Osteoblast (primary cell): ENCODE measurements around the gene HIVEP2. TPM values are rescaled to one million over a fixed set of nuclear protein-coding genes. Genes with fewer than 3 reads are reported as not detected.

Source experiments
- DNase-seq: peaks from one replicate; pipeline ENCODE4 v3.0.0; 2011; ENCODE audit warnings: low spot score, mixed read lengths; ENCODE audit not compliant: insufficient read length; ENCODE audit errors: missing footprints
- H2AFZ ChIP-seq: 2 replicates; pipeline ENCODE4 v1.6.0; 2011; ENCODE audit warnings: mild to moderate bottlenecking, low read length
- H3K27ac ChIP-seq: 2 replicates; pipeline ENCODE4 v1.5.1; 2011; ENCODE audit warnings: mild to moderate bottlenecking, low read depth, low read length, moderate library complexity
- H3K27me3 ChIP-seq: 2 replicates; pipeline ENCODE4 v1.6.0; 2012; ENCODE audit warnings: mild to moderate bottlenecking, control low read depth, inconsistent platforms, low read length, moderate library complexity; ENCODE audit not compliant: insufficient read depth
- H3K36me3 ChIP-seq: 2 replicates; pipeline ENCODE4 v1.5.1; 2011; ENCODE audit warnings: mild to moderate bottlenecking, low read length, control low read depth, moderate library complexity; ENCODE audit not compliant: insufficient read depth
- H3K4me1 ChIP-seq: 2 replicates; pipeline ENCODE4 v1.5.1; 2011; ENCODE audit warnings: mild to moderate bottlenecking, low read length, control low read depth, moderate library complexity; ENCODE audit not compliant: insufficient read depth
- H3K4me2 ChIP-seq: 2 replicates; pipeline ENCODE4 v1.6.0; 2011; ENCODE audit warnings: mild to moderate bottlenecking, low read length; ENCODE audit not compliant: insufficient read depth
- H3K4me3 ChIP-seq: fragments of 200-600 bp; sonication (generic); 3 replicates; pipeline ENCODE4 v1.5.1; 2012; ENCODE audit warnings: mild to moderate bottlenecking, low read length, inconsistent platforms; ENCODE audit not compliant: insufficient read depth
- H3K79me2 ChIP-seq: 2 replicates; pipeline ENCODE4 v1.6.0; 2012; ENCODE audit warnings: mild to moderate bottlenecking, low read length, control low read depth, inconsistent platforms; ENCODE audit not compliant: insufficient read depth
- H3K9me3 ChIP-seq: 2 replicates; pipeline ENCODE4 v1.5.1; 2011; ENCODE audit warnings: low read depth, low read length, control low read depth
- H4K20me1 ChIP-seq: 2 replicates; pipeline ENCODE4 v1.6.0; 2012; ENCODE audit warnings: mild to moderate bottlenecking, low read length, control low read depth; ENCODE audit not compliant: insufficient read depth
- CTCF ChIP-seq: IDR thresholded peaks from 2 replicates; pipeline ENCODE4 v1.5.1; 2011; ENCODE audit warnings: mild to moderate bottlenecking, low read depth, low read length, moderate library complexity; ENCODE audit errors: extremely low read depth
- total RNA-seq: library from RNA; depleted of rRNA; stranded (reverse); fragments of >200 nt; gene quantifications from 2 replicates; pipeline ENCODE4 v1.2.3, GENCODE V29; 2012

The HIVEP2 gene
- total RNA-seq, 1 donor = 30.4 TPM

DNA sequence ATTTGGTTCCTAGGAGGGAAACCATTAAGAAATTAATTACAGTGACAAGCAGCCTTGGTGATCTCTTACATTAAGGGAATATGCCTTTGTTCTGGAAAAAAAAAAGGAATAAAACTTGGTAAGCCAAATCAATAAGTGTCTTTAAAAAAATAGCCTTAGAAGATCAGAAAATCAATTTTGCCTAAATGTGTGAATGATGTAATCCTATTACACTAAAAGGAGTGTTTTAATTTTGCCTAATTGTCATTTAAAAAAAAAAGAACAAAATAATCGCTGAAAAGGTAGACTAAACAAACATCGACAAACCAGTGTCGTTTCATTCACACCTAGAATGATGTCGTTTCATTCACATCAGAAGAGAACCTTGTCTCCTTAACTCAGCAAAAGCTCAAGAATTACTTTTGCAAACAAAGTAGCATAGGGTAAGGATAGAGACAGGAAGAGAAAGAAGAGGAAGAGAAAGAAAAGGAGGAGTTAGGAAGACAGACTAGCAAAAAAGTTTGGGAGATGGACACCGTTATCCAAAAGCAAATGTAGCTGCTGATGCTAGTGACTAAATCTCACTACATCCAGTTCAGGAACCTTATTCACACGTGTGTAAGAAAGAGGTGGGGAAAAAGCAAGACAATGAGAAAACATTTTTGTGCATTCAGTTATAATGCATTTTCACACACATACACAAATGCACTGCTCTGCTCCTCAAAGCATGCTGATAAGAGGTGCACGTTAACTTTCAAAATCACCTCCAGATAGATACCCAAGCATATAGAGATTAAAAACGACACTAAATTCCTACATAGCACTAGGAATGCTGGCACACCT is 60.6 kb downstream of the HIVEP2 start:
- H3K79me2 ChIP-seq = peaks cover 78% of the 10 kb centered on the region

DNA sequence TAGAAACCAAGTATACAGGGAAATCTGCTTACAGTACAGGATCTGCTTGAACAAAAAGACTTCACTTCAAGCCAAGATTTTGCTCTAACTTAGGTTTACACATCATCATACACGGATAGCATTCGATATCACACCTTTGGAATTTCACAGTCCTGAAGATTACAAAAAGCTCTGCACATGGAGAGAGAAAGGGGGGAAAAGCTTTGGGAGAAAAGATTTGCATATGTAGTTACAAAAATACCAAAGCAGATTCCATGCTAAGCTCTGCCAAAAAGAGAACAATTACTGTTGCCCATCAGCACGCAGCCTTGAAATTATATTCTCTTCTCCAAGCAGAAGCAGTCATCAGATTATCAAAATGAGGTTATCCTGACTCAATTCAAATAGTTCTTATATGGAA is 62.0 kb downstream of the HIVEP2 start:
- no peak for DNase-seq
- Histone ChIP-seq H3K4me2 (peak overlapping the region; percentile 41), H2AFZ (no peak overlapping the region), H3K4me1 (peaks cover 59% of the 10 kb centered on the region), H3K27me3 (no peaks in the 10 kb centered on the region), H3K79me2 (peaks cover 79% of the 10 kb centered on the region), H3K36me3 (no peaks in the 10 kb centered on the region), H3K27ac (peak overlapping the region; percentile 97), H4K20me1 (no peaks in the 10 kb centered on the region), H3K4me3 (peak overlapping the region; percentile 9), H3K9me3 (no peaks in the 10 kb centered on the region)
- no peak for TF ChIP-seq CTCF

More for the DNA sequence above, 60.6 kb downstream of the HIVEP2 start:
- Histone ChIP-seq H3K4me3 (peak overlapping the region; percentile 66), H3K27ac (peak overlapping the region; percentile 97), H3K9me3 (no peaks in the 10 kb centered on the region), H3K4me1 (peaks cover 59% of the 10 kb centered on the region), H3K36me3 (no peaks in the 10 kb centered on the region), H3K27me3 (no peaks in the 10 kb centered on the region), H3K4me2 (peak overlapping the region; percentile 73), H4K20me1 (no peaks in the 10 kb centered on the region), H2AFZ (no peak overlapping the region)
- TF ChIP-seq CTCF = no peak
- no peak for DNase-seq

GRCh38 chr6:142881761-142882160 is 63.2 kb downstream of the HIVEP2 start:
- H3K79me2 ChIP-seq = peaks cover 78% of the 10 kb centered on the region

More at GRCh38 chr6:142881761-142882160, 63.2 kb downstream of the HIVEP2 start:
- H3K27me3 ChIP-seq = no peaks in the 10 kb centered on the region
- H3K27ac ChIP-seq = peak overlapping the region; percentile 97
- TF ChIP-seq CTCF = no peak
- no peaks in the 10 kb centered on the region for H3K9me3 ChIP-seq
- no peaks in the 10 kb centered on the region for H4K20me1 ChIP-seq
- H2AFZ ChIP-seq = no peak overlapping the region
- H3K4me1 ChIP-seq = peaks cover 51% of the 10 kb centered on the region
- H3K4me2 ChIP-seq = no peak overlapping the region
- no peaks in the 10 kb centered on the region for H3K36me3 ChIP-seq
- DNase-seq = no peak
- H3K4me3 ChIP-seq = no peak overlapping the region
